GM21528 (cell line): ENCODE data around the gene MARCHF7.
"Not testable (repeated sequence)": the region's sequence is repeated elsewhere in the genome, so short reads cannot be mapped to it uniquely, and the experiment has no call there.

Source experiments
- ATAC-seq: cut with Tn5 transposase; IDR thresholded peaks from one replicate; pipeline ENCODE4 v1.9.1; 2021; ENCODE audit warnings: mild to moderate bottlenecking, moderate library complexity; ENCODE audit not compliant: unreplicated experiment, low FRiP score

MARCHF7 gene, protein sequence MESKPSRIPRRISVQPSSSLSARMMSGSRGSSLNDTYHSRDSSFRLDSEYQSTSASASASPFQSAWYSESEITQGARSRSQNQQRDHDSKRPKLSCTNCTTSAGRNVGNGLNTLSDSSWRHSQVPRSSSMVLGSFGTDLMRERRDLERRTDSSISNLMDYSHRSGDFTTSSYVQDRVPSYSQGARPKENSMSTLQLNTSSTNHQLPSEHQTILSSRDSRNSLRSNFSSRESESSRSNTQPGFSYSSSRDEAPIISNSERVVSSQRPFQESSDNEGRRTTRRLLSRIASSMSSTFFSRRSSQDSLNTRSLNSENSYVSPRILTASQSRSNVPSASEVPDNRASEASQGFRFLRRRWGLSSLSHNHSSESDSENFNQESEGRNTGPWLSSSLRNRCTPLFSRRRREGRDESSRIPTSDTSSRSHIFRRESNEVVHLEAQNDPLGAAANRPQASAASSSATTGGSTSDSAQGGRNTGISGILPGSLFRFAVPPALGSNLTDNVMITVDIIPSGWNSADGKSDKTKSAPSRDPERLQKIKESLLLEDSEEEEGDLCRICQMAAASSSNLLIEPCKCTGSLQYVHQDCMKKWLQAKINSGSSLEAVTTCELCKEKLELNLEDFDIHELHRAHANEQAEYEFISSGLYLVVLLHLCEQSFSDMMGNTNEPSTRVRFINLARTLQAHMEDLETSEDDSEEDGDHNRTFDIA

DNA sequence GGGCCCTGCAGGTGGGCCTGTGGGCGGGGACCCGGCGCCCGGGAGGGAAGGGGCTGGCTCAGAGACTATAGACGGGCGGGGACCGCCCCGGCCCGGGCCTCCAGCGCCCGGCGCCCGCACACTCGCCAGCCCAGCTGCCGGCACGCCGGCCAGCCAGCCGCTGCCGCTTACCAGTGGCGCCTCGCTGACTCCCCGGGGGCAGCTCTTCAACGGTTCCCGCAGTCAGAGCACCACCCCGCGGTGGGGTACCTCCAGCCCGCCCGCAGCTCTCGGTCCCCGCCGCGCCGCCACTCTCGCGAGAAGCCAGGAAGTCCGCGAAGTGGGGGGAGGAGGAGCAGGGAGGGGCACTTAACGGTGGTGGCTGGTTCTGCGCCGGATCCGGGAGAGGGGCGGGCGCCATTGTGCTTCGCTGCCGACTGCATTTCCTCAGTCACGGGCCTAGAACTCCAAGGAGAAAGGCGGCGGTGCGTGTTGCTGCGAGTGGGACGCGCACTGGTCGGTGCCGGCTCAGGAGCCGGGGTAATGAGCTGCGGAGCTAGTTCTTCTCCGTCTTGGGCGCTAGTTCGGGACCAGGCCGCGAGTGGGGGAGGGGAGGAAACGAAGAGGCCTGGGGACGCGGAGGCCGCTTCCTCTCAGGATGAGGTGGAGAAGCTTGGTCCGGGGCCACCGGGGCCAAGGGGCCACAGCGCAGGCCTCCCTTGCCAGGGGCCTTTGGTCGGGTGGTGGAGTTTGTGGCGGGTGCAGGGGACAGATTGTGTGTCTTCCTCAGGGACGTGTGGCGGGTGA is at the start of gene MARCHF7:
Gene MARCHF7 (plus strand): TSS at position 364 of the 786 bp plus-strand sequence. CDS start 16,517 bp downstream, outside the sequence.
- peak; percentile 95 for ATAC-seq

DNA sequence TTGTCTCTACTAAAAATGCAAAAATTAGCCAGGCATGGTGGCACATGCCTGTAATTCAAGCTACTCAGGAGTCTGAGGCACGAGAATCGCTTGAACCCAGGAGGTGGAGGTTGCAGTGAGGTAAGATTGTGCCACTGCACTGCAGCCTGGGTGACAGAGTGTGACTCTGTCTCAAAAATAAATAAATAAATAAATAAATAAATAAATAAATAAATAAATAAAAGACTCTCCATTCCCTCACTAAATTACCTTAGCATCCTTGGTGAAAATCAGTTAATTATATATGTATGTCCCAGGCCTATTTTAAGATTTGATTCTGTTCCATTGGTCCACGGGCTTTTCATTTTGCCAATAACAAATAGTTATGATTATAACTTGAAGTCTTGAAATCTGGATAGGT is 44.9 kb upstream of the MARCHF7 start:
- ATAC-seq, result not testable (repeated sequence)

DNA sequence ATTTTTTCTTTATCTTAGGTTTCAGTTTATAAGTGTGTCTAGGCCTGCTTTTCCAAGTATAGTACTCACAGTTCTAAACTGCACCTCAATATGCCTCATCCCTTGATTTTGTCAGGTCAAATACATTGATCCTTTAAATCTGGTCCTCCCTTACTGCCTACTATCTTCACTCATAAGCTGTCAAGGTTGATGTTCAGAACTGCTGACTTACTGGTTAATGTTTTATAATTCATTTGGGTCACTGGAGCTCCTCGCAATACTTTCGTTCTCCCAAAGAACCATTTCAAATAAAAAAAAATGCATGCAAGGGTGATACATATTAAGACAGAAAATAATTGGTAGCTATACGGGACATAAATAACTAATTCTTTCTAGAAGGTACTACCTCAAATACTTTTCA is 41.3 kb upstream of the MARCHF7 start:
- no peak for ATAC-seq

DNA sequence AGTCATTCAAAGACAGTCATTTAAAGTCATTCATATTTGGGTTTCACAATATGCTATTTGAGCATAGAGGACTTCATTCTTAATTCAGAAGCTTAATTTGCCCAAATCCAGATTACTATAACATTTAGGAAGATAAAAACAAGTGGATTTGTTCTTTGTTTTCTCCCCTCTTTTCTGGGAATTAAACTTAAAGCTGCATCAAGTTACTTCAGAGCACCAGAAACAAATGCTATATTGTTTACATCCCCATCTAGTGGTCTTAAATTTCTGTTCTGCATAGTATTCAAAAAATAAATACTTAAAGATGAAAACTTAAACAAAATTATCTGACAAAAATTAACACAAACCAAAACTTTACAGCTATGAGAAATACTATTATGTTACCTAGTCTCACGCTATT is 34.7 kb upstream of the MARCHF7 start:
- no peak for ATAC-seq

DNA sequence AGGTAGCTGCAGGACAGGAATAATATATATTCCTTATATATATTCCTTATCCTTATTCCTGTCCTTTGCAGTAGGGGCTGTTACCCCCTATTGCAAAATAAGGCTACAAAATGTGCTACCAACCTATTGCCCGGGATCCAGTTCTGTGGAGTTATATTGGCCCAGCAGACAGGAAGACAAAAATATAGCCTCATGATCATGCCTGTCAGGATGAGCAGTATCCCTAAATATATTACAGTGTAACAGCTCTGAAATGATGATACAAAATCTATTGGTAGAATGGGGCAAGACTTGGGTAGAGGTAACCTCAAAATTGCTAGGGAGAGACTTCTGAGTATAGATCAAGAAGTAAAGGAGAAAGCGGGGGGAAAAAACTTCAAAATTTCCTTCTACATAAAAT is 31.6 kb upstream of the MARCHF7 start:
- no peak for ATAC-seq

DNA sequence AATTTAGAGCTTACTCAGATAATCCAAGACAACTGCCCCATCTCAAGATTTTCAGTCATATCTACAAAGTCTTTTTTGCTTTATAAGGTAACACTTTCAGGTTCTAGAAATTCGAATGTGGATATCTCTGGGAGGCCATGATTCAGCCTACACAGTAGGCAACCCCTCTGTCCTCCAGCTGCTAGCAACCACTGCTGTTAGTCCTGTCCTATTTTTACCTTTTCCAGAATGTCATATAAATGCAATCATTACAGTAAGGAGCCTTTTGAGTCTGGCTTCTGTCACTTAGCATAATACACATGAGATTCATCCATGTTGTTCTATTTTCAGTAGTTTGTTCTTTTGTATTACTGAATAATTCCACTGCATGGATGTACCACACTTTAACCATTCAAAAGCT is 28.5 kb upstream of the MARCHF7 start:
- ATAC-seq, result no peak

DNA sequence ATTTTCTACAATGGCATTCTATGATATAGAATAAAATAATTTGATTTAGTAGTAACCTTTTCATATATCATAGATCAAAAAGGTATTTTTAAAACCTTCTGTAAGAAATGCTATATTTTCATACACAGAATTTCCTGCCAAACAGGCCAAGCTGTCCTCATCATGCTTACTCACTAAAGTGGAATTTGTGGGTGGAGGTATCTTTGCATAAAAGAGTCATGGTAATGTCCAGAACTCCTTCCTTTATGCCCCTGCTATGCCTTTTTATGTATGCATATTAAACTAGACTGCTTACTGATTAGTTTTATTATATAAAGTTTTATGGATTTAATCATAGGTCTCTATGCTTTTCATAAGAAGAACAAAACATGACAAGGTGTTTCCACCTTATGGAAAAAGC is 27.5 kb upstream of the MARCHF7 start:
- ATAC-seq, result no peak

DNA sequence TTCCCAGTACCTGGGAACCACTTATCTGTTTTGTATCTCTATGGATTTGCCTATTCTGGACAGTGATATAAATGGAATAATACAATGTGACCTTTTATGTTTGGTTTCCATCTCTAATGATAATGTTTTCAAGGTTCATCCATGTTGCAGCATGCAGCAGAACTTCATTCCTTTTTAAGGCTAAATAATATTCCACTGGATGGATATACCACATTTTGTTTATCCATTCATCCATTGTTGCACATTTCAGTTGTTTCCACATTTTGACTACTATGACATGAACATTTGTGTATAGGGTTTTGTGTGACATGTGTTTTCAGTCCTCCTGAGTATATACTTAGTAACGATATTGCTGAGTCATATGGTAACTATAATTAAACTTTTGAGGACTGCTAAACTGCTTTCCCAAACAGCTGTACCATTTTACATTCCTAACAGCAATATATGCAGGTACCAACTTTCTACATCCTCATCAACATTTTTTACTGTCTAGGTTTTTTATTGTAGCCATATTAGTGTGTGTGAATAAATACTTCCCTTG is 17.7 kb upstream of the MARCHF7 start:
- no peak for ATAC-seq

DNA sequence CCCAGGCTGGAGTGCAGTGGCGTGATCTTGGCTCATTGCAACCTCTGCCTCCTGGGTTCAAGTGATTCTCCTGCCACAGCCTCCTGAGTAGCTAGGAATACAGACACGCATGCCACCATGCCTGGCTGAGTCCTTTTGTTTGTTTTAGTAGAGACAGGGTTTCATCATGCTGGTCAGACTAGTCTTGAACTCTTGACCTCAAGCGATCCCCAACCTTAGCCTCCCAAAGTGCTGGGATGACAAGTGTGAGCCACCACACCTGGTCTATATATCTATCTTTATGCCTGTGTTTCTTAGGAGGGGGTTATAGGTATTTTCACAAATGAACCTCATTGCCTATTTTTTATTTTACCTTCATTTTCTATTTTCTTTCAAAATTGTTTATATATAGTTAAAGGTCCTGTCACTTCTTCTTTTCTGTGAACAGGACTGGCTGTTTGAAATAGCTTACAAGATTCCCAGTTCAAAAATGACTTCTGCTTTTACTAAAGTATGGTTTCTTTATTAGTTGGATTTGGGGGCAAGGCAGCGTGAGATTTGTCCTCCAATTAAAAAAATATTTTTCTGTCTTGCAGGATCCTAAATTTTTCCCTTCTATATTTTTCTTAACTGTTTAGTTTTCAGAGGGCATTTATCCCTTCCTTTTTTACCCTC is 16.4 kb upstream of the MARCHF7 start:
- ATAC-seq, result no peak

DNA sequence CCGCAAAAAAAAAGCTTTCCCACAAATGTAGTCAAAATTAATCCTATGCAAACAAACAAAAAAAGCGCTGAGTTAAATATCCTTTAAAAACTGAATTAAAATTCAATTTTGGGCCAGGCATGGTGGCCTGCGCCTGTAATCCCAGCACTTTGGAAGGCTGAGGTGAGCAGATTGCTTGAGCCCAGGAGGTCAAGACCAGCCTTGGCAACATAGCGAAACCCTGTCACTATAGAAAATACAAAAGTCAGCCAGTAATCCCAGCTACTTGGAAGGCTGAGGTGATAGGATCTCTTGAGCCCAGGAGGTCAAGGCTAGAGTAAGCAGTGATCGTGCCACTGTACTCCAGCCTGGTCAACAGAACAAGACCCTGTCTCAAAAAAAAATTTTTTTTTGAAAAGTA is 8.8 kb upstream of the MARCHF7 start:
- no peak for ATAC-seq

DNA sequence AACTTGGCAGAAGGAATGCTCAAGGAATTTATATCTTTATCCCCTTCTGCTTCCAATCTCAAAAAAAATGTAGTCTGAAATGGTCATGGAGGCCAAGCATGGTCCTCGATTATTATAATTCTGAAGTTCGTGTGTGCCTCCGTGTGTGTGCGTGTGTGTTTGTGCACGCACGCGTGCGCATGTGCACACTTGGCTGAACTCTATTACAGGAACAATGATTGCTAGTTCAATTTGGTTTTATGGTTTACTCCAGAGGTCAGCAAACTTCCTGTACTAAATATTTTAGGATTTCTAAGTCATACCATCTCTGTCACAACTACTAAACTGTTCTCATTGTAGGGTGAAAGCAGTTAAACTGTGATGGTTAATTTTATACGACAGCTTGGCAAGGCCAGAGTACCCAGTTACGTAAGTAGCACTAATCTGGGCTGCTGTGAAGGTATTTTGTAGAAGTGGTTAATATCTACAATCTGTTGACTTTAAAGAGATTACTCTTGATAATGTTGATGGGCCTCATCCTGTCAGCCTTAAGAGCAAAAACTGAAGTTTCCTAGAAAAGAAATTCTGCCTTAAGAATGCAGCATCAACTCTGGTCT is 5.8 kb upstream of the MARCHF7 start:
- no peak for ATAC-seq

DNA sequence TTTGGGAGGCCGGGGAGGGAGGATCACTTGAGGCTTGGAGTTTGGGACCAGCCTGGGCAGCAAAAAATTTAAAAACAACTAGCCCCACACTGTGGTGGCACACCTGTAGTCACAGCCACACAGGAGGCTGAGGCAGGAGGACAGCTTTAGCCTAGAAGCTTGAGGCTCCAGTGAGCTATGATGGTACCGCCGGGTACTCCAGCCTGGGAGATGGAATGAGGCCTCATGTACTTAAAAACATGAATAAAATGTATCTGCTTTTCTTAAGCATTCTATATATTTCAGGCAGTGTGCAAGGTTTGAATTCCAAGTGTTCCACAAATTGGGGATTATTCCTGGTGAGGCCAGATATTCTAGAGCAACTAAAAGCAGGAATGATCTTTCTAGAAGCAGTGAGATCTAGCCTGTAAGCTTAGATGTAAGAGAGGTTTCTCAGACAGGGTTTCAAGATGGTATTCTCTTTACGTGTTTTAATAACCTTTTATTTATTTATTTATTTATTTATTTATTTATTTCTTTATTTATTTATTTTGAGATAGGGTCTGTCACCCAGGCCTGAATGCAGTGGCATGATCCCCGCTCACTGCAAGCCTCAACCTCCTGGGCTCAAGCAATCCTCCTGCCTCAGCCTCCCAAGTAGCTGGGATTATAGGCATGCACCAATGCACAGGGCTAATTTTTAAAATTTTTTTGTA is 4.1 kb upstream of the MARCHF7 start:
- ATAC-seq, result no peak

DNA sequence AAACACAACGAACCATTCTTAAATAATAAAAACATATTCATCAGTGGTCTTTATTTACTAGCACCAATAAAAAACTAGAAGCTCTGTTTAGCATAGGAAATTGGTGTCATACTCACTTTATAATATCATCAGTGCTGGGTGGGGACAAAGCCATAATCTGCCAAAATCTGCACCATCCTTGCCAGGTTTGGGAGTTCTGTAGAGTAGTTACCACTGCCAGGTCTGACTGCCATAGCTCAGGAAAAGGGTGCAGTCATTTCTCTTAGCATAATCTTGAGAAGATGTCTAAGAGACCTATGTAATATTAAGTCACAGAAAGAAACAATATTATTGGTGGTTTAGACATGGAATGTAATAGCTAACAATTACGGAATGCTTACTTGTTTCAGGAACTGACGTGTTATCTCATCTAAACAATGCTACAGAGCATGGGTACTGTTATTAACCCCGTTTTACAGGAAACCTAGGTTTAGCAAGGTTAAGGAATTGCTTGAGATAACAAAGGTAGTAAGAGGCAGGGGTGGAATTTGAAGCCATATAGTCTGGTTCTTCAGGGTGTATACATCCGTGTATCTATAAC is 1.6 kb upstream of the MARCHF7 start:
- no peak for ATAC-seq

DNA sequence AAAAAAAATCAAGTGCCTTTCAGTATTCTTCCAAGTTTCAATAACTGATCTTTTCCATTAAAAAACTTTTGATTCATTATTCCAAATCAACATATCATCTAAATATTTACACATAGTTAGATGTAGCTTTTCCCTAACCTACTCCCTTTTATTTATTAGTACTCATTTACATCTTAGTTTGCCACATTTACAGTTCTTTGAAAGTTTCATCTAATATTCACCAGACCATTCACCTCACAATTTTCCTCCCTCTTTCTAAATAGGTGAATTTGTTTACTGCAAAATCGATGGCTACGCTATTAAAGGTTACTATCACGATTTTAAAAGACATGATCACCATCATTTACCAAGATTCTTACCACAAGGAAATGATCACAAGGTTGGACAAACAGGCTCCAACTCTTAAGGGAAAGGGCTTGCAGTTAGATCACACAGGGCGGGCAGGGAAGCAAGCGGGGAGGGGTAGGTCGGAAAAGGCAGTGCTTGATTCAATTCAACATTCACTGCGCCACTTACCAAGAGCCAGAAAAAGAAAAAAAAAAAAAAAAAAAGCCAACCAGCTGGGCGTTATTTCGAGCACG is 654 bp upstream of the MARCHF7 start:
- no peak for ATAC-seq

DNA sequence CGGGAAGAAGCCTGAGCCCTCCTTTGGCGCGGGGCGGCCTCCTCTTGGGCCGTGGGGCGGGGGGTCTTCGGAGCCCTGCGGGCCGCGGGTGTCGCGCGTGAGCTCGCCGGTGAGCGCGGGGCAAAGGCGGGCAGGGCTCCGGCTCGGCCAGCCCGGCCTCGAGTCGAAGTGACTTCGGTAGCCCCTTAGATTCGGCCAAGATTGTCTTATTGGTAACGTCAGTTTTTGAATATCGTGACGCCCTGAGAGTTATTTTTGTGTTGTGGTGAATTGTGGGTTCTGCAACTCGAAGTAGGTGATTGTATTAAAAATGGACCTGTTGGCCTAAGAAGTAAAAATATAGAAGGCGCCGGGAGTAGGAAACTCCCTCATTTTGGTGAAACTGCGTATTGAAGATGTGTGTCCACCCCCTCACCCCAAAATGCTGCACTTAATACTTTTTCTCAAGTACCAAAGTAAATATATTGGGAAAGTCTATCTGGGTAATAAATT is 669 bp downstream of the MARCHF7 start:
- peak; percentile 1 for ATAC-seq

DNA sequence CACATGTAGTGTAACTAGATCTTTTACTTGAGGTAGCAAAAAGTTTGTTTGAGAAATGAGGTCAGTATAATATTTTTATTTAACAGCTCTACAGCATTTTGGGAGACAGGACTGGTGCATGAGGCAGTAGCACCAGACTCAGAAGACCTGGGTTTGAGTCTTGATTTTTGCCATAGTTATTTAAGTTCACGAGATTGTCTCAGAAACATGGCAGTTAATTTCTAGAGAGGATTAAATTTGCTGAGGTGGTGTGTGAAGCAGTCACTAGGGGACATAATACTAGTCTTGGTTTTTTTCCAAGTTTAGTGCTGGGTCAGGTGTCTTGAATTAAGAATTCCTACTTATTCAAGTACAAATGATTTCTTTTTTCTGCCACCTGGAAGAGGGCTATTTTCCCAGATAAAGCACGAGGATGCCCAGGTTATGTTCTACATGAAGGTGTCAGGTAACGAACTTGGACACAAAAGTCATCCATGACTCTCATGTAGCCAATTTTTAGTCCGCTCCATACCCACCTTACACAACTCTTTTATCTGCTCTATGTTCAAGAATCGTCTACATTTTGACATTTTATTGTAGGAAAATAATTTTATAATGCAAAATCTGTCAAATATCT is 1.4 kb downstream of the MARCHF7 start:
- ATAC-seq, result no peak

DNA sequence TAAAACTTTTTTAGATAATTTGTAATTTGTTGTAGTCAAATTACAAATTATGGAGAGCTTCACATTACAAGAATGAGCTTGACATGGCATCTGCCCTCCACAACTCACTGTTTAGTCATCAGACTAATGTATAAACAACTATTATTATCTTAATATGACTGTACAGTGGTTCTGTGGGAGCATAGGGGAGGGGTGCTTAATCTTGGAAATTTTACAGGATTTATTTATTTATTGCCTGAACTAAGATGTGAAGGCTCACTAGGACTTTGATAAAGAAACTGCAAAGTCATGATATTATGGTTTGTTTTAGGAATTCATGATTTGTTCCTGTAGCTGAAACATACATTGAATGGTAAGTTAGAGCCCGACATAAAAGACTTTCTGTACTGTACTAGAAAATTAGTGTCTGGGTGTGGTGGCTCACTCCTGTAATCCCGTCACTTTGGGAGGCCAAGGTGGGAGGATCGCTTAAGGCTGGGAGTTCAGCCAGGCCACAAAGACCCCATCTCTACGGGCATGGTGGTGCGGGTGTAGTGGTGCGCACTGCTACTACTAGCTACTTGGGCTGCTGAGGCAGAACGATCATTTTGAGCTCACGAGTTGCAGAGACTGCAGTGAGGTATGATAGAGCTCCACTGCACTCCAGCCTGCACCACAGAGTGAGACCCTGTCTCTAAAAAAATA is 2.1 kb downstream of the MARCHF7 start:
- ATAC-seq, result no peak

DNA sequence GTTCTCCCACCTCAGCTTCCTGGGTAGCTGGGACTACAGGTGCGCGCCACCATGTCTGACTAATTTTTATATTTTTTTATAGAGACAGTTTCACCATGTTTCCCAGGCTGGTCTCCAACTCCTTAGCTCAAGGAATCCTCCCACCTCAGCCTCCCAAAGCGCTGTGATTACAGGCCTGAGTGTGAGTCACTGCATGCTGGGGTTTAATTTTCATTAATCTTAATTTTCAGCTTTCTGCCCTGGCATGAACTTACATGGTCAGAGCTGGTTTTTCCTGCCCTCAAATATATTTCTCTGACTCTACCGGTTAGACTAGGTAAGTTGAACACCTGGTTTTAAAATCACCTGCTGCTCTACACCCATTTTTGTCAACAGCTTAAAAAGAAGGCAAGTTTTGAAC is 3.1 kb downstream of the MARCHF7 start:
- ATAC-seq, result no peak
